ENCODE results near the gene SFXN1. TPM values are rescaled to one million over a fixed set of nuclear protein-coding genes. Genes with fewer than 3 reads are reported as not detected.

The SFXN1 gene
- total RNA-seq, 2 donors from 2014 or later = 30.7 to 39.2 TPM

GRCh38 chr5:175464074-175464941 is 14.1 kb upstream of the SFXN1 start:
- intact Hi-C loops (cut with DNase I) = loop anchor here in 1 of 2 donors (5.0 kb wide), 1 partner anchor 512 kb away; no protein-coding TSS in a partner anchor
- DNase-seq (no peak), ATAC-seq (peak in 1 of 2 donors; percentile 77)

GRCh38 chr5:175464942-175465233 is 13.5 kb upstream of the SFXN1 start:
- no peak for ATAC-seq
- DNase-seq = no peak
- intact Hi-C loops (cut with DNase I) = loop anchor here in 1 of 2 donors (5.0 kb wide), 1 partner anchor 513 kb away; no protein-coding TSS in a partner anchor

- intact Hi-C loops (cut with DNase I) = no loop called here
- no peak for ATAC-seq
- no peak for DNase-seq
Measured at GRCh38 chr5:175465282-175465681, 13.1 kb upstream of the SFXN1 start.

- DNase-seq = no peak
Measured at GRCh38 chr5:175466700-175467318, 11.6 kb upstream of the SFXN1 start.

GRCh38 chr5:175467983-175468690 is 10.2 kb upstream of the SFXN1 start:
- DNase-seq (no peak), ATAC-seq (no peak)
- intact Hi-C loops (cut with DNase I) = no loop called here

More at GRCh38 chr5:175466700-175467318, 11.6 kb upstream of the SFXN1 start:
- intact Hi-C loops (cut with DNase I) = no loop called here
- peak; percentile 77 to 84 for ATAC-seq

- DNase-seq = no peak
- intact Hi-C loops (cut with DNase I) = no loop called here
- ATAC-seq = no peak
Measured at GRCh38 chr5:175468892-175469291, 9.5 kb upstream of the SFXN1 start.

- DNase-seq (no peak), ATAC-seq (no peak)
- intact Hi-C loops (cut with DNase I) = no loop called here
Measured at GRCh38 chr5:175469916-175470315, 8.4 kb upstream of the SFXN1 start.

- DNase-seq = no peak
- ATAC-seq = no peak
Measured at GRCh38 chr5:175470781-175471180, 7.6 kb upstream of the SFXN1 start.

GRCh38 chr5:175471196-175471595 is 7.2 kb upstream of the SFXN1 start:
- intact Hi-C loops (cut with DNase I) = no loop called here
- no peak for ATAC-seq
- DNase-seq = no peak

More at GRCh38 chr5:175470781-175471180, 7.6 kb upstream of the SFXN1 start:
- intact Hi-C loops (cut with DNase I) = no loop called here

GRCh38 chr5:175471628-175472027 is 6.7 kb upstream of the SFXN1 start:
- intact Hi-C loops (cut with DNase I) = no loop called here
- ATAC-seq = no peak
- DNase-seq = no peak

- no peak for DNase-seq
- no peak for ATAC-seq
- intact Hi-C loops (cut with DNase I) = no loop called here
Measured at GRCh38 chr5:175472378-175472777, 6.0 kb upstream of the SFXN1 start.

- intact Hi-C loops (cut with DNase I) = no loop called here
- ATAC-seq = no peak
- no peak for DNase-seq
Measured at GRCh38 chr5:175475248-175475647, 3.1 kb upstream of the SFXN1 start.

- no peak for ATAC-seq
- intact Hi-C loops (cut with DNase I) = no loop called here
- DNase-seq = no peak
Measured at GRCh38 chr5:175477440-175477839, 920 bp upstream of the SFXN1 start.

- intact Hi-C loops (cut with DNase I) = no loop called here
- DNase-seq (no peak), ATAC-seq (no peak)
Measured at GRCh38 chr5:175478008-175478383, 364 bp upstream of the SFXN1 start.

GRCh38 chr5:175479125-175479881 is 943 bp downstream of the SFXN1 start:
- DNase-seq (no peak), ATAC-seq (peak; percentile 15 to 25)
- intact Hi-C loops (cut with DNase I) = no loop called here

GRCh38 chr5:175483337-175483736 is 5.0 kb downstream of the SFXN1 start:
- intact Hi-C loops (cut with DNase I) = no loop called here
- ATAC-seq (no peak), DNase-seq (no peak)

GRCh38 chr5:175484322-175484721 is 6.0 kb downstream of the SFXN1 start:
- intact Hi-C loops (cut with DNase I) = no loop called here
- no peak for ATAC-seq
- no peak for DNase-seq

- intact Hi-C loops (cut with DNase I) = no loop called here
Measured at GRCh38 chr5:175484829-175485228, 6.5 kb downstream of the SFXN1 start.

GRCh38 chr5:175485631-175486030 is 7.3 kb downstream of the SFXN1 start:
- no peak for DNase-seq
- intact Hi-C loops (cut with DNase I) = no loop called here
- ATAC-seq = no peak

More at GRCh38 chr5:175484829-175485228, 6.5 kb downstream of the SFXN1 start:
- DNase-seq = no peak
- no peak for ATAC-seq

Measured in left cardiac atrium (tissue), 4 donors.